Measurements from ENCODE around the gene IGSF11.

DNA sequence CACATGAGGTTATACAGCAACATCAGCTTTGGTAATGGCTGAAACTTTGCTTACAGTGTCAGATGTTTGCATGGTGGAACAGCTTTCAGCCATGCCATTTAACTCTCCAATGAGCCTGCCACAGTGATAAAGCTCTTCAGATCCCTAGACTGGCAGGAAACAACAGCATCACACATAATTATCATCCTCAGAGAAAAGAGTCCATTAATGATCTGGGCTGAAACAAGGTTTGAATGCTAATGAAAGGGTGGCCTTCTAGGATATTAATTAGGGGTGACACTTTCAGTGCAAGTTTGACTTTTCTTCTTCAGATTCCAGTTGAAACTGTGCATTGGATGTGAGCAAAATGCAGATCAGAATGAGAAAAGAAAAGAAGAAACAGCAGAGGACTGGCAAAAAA lies 166.6 kb downstream of the IGSF11 start:
- TF ChIP-seq POLR2AphosphoS5 (IDR thresholded peaks at IDR 0.05; ENCODE audit: low read depth, low read length) (no peak), POLR2A (IDR thresholded peaks at IDR 0.05; ENCODE audit: low read depth, low read length) (no peak), TAF1 (IDR thresholded peaks at IDR 0.05; ENCODE audit: borderline replicate concordance, low read depth, low read length) (no peak)
